ENCODE results near the gene GTF2F1.
"Not testable (repeated sequence)": the region's sequence is repeated elsewhere in the genome, so short reads cannot be mapped to it uniquely, and the experiment has no call there.

The GTF2F1 gene

DNA sequence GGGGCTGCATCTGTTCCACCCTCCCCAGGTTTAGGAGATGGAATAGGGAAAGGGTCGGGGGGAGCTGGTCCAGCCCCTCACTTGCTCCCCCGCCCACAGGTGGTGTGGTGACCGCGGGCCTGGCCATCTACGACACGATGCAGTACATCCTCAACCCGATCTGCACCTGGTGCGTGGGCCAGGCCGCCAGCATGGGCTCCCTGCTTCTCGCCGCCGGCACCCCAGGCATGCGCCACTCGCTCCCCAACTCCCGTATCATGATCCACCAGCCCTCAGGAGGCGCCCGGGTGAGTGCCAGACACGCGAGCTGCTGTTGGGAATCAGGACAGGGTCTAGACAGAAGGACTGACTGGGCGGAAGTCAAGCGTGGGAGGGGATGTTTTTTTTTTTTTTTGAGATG, 28.6 kb downstream of the GTF2F1 start:
- H3K27ac Mint-ChIP-seq, result peak overlapping the region; percentile 67
- peaks cover 11% of the 10 kb centered on the region for H3K4me1 Mint-ChIP-seq (ENCODE audit: low read depth)
- no peaks in the 10 kb centered on the region for H3K27me3 Mint-ChIP-seq (ENCODE audit: low read depth)
- peaks cover 48% of the 10 kb centered on the region for H3K36me3 Mint-ChIP-seq (ENCODE audit: low read depth)
- peak overlapping the region; percentile 29 for H3K4me3 Mint-ChIP-seq
- no peak for DNase-seq (ENCODE audit: low spot score)
- no peaks in the 10 kb centered on the region for H3K9me3 Mint-ChIP-seq

DNA sequence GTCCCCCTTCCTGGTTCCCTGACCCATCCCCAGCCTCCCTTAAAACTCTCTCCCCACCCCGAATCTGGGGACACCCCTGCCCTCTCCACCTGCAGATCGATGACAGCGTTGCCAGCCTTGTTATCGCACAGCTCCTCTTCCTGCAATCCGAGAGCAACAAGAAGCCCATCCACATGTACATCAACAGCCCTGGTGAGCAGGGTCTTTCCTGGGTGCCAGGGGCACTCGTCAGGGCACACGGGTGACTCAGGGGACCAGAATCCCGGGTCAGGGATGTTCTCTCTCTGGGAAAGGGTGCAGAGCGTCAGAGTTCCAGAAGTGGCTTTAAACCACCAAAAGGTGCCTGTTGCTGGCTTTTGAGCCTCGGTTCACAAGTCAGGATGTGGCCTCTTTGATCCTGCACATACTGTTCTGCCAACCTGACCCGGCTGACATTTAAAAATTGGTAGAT, 30.6 kb downstream of the GTF2F1 start:
- Mint-ChIP-seq H3K4me3 (peak overlapping the region; percentile 99), H3K27me3 (ENCODE audit: low read depth) (no peaks in the 10 kb centered on the region)

DNA sequence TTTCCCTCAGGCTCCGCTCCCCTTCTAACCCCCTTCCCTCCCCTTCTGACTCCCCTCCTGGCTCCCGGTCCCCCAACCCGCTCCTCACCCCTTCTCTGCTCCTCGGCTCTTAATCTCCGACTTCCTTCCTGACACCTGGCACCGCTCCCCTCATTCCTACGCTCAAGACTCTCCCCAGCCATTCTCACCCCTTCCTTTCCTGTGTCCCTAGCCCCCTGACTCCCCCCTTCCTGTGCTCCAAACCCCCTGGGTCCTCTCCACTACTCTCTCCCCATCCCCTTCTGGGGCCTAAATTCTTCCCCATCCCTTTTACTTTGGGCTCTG, 31.0 kb downstream of the GTF2F1 start:
- Mint-ChIP-seq H3K36me3 (ENCODE audit: low read depth) (peaks cover 34% of the 10 kb centered on the region), H3K4me1 (ENCODE audit: low read depth) (peaks cover 11% of the 10 kb centered on the region)
- DNase-seq (ENCODE audit: low spot score), result no peak

More for the DNA sequence above, 30.6 kb downstream of the GTF2F1 start:
- H3K4me1 Mint-ChIP-seq (ENCODE audit: low read depth), result peaks cover 11% of the 10 kb centered on the region
- DNase-seq (ENCODE audit: low spot score), result peak; percentile 18
- H3K9me3 Mint-ChIP-seq, result no peaks in the 10 kb centered on the region
- H3K36me3 Mint-ChIP-seq (ENCODE audit: low read depth), result peaks cover 36% of the 10 kb centered on the region
- H3K27ac Mint-ChIP-seq, result peak overlapping the region; percentile 100

DNA sequence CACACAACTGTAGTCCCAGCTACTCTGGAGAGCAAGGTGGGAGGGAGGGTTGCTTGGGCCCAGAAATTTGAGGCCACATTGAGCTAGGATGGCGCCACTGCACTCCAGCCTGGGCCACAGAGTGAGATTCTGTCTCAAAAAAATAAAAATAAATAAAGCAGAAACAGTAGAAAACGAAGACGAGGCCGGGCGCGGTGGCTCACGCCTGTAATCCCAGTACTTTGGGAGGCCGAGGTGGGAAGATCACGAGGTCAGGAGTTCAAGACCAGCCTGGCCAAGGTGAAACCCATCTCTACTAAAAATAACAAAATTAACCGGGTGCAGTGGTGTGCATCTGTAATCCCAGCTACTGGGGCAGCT, 32.1 kb downstream of the GTF2F1 start:
- H3K4me1 Mint-ChIP-seq (ENCODE audit: low read depth), result peaks cover 11% of the 10 kb centered on the region
- DNase-seq (ENCODE audit: low spot score); H3K27me3 Mint-ChIP-seq (ENCODE audit: low read depth); H3K9me3 Mint-ChIP-seq: not testable (repeated sequence)
- peak overlapping the region; percentile 100 for H3K27ac Mint-ChIP-seq
- H3K4me3 Mint-ChIP-seq, result peak overlapping the region; percentile 99
- peaks cover 26% of the 10 kb centered on the region for H3K36me3 Mint-ChIP-seq (ENCODE audit: low read depth)

More for the DNA sequence above, 31.0 kb downstream of the GTF2F1 start:
- Mint-ChIP-seq H3K27ac (peak overlapping the region; percentile 100), H3K27me3 (ENCODE audit: low read depth) (no peaks in the 10 kb centered on the region), H3K4me3 (peak overlapping the region; percentile 99), H3K9me3 (no peaks in the 10 kb centered on the region)

DNA sequence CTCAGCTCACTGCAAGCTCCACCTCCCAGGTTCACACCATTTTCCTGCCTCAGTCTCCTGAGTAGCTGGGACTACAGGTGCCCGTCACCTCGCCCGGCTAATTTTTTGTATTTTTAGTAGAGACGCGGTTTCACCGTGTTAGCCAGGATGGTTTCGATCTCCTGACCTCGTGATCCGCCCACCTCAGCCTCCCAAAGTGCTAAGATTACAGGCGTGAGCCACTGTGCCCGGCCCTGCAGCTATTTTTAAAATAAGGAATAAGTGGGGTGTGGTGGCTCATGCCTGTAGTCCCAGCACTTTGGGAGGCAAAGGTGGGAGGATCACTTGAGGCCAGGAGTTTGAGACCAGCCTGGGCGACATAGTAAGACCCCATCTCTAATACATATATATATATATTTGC, 32.5 kb downstream of the GTF2F1 start:
- H3K4me1 Mint-ChIP-seq (ENCODE audit: low read depth), result peaks cover 11% of the 10 kb centered on the region
- H3K4me3 Mint-ChIP-seq, result peak overlapping the region; percentile 57
- H3K27me3 Mint-ChIP-seq (ENCODE audit: low read depth); H3K27ac Mint-ChIP-seq; DNase-seq (ENCODE audit: low spot score); H3K9me3 Mint-ChIP-seq: not testable (repeated sequence)
- H3K36me3 Mint-ChIP-seq (ENCODE audit: low read depth), result peaks cover 22% of the 10 kb centered on the region

DNA sequence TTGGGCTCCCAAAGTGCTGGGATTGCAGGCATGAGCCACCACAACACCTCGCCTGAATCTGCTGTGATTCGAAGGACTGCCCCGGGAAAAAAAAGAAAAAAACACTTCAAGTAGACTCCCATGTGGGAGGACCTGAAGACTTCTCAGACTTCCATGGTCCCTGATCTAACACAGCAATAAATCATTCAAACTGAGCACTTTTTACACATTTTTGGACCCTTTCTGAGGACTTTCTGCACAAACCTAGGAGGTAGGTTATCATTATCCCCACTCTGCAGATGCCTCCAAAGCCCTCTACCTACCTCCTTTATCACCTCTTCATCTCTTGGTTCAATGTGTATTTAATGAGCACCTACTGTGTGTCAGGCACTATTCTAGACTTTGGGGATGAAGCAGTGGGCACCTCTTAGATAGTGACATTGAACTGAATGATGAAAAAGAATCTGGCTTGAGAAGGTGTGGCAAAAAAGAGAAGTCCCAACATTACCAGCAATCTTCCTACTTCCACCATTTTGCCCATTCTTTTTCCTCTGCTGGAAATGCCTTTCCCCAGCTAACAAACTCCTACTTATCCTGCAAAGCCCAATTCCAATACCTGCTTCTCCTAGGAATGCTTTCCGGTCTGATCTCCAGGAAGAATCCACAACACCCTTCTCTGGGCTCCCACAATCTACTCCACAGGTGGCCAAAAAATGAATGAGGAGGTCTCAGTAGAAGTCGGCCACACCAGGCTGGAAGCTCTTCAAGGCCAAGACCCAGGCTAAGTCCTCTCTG, 33.2 kb downstream of the GTF2F1 start:
- peaks cover 17% of the 10 kb centered on the region for H3K36me3 Mint-ChIP-seq (ENCODE audit: low read depth)
- H3K4me1 Mint-ChIP-seq (ENCODE audit: low read depth), result peaks cover 11% of the 10 kb centered on the region
- DNase-seq (ENCODE audit: low spot score), result no peak
- no peaks in the 10 kb centered on the region for H3K9me3 Mint-ChIP-seq
- H3K27me3 Mint-ChIP-seq (ENCODE audit: low read depth), result no peaks in the 10 kb centered on the region
- H3K4me3 Mint-ChIP-seq, result no peak overlapping the region
- H3K27ac Mint-ChIP-seq, result no peak overlapping the region

DNA sequence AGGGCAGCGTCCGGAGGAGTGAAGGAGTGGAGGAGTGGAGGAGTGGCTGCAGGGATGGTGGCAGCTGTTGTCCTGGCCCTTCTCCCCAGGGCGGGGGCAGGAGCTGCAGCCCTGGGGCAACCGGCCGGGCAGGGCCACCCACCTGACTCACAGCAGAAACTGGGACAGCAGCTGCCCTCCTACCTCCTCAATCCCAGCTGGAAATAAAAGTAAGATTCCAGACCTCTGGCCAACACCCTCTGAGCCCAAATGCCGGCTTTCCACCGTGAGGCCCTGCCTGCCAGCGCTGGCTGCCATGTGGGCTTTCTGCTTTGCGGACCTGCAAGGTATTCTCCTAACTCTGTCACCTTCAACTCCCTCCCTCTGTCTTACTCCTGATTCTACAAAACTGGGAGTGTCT, 35.0 kb downstream of the GTF2F1 start:
- H3K4me1 Mint-ChIP-seq (ENCODE audit: low read depth), result peaks cover 8% of the 10 kb centered on the region
- H3K27me3 Mint-ChIP-seq (ENCODE audit: low read depth), result no peaks in the 10 kb centered on the region
- DNase-seq (ENCODE audit: low spot score), result no peak
- no peaks in the 10 kb centered on the region for H3K9me3 Mint-ChIP-seq
- H3K36me3 Mint-ChIP-seq (ENCODE audit: low read depth), result peaks cover 9% of the 10 kb centered on the region
- H3K4me3 Mint-ChIP-seq, result no peak overlapping the region
- no peak overlapping the region for H3K27ac Mint-ChIP-seq

DNA sequence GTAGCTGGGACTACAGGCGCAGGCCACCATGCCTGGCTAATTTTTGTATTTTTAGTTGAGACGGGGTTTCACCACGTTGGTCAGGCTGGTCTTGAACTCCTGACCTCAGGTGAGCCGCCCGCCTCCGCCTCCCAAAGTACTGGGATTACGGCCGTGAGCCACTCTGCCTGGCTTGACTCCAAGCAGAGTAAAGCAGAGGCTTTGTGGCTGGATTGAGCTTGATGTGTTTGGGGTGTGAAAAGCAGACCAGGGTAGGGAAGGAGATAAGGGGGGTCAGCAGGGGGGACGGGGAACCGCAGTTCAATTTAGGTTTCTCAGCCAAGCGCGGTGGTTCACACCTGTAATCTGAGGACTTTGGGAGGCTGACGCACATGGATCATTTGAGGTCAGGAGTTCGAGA, 35.8 kb downstream of the GTF2F1 start:
- H3K36me3 Mint-ChIP-seq (ENCODE audit: low read depth), result peaks cover 2% of the 10 kb centered on the region
- no peaks in the 10 kb centered on the region for H3K9me3 Mint-ChIP-seq
- peaks cover under 1% of the 10 kb centered on the region for H3K4me1 Mint-ChIP-seq (ENCODE audit: low read depth)
- no peak for DNase-seq (ENCODE audit: low spot score)
- H3K4me3 Mint-ChIP-seq, result no peak overlapping the region
- no peak overlapping the region for H3K27ac Mint-ChIP-seq
- H3K27me3 Mint-ChIP-seq (ENCODE audit: low read depth), result no peaks in the 10 kb centered on the region

DNA sequence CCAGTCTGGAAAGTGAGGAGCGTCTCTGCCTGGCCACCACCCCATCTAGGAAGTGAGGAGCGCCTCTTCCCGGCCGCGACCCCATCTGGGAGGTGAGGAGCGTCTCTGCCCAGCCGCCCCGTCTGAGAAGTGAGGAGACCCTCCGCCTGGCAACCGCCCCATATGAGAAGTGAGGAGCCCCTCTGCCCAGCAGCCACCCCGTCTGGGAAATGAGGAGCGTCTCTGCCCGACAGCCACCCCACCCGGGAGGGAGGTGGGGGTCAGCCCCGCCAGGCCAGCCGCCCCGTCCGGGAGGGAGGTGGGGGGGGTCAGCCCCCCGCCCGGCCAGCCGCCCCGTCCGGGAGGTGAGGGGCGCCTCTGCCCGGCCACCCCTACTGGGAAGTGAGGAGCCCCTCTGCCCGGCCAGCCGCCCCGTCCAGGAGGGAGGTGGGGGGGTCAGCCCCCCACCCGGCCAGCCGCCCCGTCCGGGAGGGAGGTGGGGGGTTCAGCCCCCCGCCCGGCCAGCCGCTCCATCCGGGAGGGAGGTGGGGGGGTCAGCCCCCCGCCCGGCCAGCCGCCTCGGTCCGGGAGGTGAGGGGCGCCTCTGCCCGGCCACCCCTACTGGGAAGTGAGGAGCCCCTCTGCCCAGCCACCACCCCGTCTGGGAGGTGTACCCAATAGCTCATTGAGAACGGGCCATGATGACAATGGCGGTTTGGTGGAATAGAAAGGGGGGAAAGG, 37.5 kb downstream of the GTF2F1 start:
- H3K4me3 Mint-ChIP-seq; H3K27ac Mint-ChIP-seq; H3K27me3 Mint-ChIP-seq (ENCODE audit: low read depth); H3K36me3 Mint-ChIP-seq (ENCODE audit: low read depth); DNase-seq (ENCODE audit: low spot score); H3K9me3 Mint-ChIP-seq; H3K4me1 Mint-ChIP-seq (ENCODE audit: low read depth): not testable (repeated sequence)

DNA sequence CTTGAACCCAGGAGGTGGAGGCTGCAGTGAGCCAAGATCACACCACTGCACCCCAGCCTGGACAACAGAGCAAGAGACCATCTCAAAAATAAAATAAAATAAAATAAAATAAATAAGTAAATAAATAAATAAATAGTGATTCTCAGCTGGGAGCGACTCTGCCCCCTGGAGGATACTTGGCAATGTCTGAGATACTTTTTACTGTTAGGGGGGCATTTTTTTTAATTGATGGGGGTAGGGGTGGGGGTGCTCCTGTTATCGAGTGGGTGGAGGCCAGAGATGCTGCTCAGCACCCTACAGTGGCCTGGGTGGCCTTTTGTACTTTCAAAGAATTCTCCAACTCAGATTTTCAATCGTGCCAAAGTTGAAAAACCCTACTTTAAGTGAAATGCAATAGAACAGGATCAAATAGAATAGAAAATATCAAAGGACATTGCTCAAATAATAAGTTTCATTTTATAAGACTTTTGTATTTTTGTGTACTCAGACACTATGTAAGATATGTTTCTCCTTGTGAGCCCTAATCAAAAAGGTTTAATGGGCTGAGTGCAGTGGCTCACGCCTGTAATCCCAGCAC, 38.8 kb downstream of the GTF2F1 start:
- Mint-ChIP-seq H3K9me3 (no peaks in the 10 kb centered on the region), H3K27ac (no peak overlapping the region), H3K4me3 (no peak overlapping the region), H3K4me1 (ENCODE audit: low read depth) (no peaks in the 10 kb centered on the region), H3K27me3 (ENCODE audit: low read depth) (no peaks in the 10 kb centered on the region), H3K36me3 (ENCODE audit: low read depth) (no peaks in the 10 kb centered on the region)
- no peak for DNase-seq (ENCODE audit: low spot score)

DNA sequence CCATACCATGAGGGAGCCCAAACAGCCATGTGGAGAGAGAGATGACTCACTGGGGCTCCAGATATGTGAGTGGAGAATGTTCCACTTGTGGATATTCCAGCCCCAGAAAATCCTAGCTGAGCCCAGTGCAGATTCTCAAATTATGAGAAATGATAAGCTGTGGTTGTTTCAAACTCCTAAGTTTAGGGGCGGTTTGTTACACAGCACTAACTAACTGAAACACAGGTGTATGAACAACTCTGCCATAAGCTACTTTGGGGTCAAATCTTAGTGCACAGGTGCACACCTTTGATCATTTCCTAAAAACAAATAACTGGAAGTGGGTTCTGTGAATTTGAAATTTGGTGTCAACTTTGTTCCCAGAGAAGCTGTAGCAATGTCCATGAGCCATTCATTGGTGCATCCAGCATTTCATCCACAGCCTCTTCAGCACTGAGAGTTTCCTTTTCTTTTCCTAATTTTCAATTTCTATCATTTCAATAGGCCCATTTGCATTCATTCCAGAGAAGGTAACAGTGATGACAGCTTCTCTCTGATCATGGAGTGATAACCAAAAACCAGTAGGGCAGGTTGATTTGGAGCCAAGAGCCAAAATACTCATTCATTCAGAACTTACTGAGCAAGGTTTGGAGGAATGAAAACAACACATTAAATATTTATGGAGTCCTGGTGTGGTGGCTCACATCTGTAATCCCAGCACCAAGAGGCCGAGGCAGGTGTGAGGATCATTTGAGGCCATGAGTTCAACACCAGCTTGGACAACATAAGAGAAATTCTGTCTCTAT, 40.4 kb downstream of the GTF2F1 start:
- no peaks in the 10 kb centered on the region for H3K4me1 Mint-ChIP-seq (ENCODE audit: low read depth)
- H3K4me3 Mint-ChIP-seq, result no peak overlapping the region
- DNase-seq (ENCODE audit: low spot score), result no peak
- H3K9me3 Mint-ChIP-seq, result no peaks in the 10 kb centered on the region
- no peaks in the 10 kb centered on the region for H3K36me3 Mint-ChIP-seq (ENCODE audit: low read depth)
- H3K27me3 Mint-ChIP-seq (ENCODE audit: low read depth), result no peaks in the 10 kb centered on the region
- no peak overlapping the region for H3K27ac Mint-ChIP-seq

DNA sequence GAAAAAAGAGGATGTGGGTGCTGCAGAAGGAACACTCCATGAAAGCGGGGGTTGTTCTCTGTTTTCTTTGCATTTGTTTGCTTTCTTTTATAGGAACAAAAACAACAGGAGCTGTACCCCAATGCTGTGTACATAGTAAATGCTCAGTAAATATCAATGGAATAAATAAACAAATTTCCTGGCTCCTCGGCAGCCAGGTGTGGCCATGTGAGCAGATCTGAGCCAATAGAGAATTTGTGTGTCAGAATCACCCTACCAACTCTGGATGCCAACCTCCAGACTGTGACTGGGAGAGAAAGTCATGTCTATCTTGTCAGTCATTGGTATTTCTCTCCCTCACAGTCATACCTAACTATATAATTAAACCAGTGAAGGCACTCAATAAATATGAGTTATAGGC, 42.3 kb downstream of the GTF2F1 start:
- H3K27ac Mint-ChIP-seq, result no peak overlapping the region
- no peaks in the 10 kb centered on the region for H3K4me1 Mint-ChIP-seq (ENCODE audit: low read depth)
- H3K27me3 Mint-ChIP-seq (ENCODE audit: low read depth), result no peaks in the 10 kb centered on the region
- H3K36me3 Mint-ChIP-seq (ENCODE audit: low read depth), result no peaks in the 10 kb centered on the region
- H3K4me3 Mint-ChIP-seq, result no peak overlapping the region
- no peaks in the 10 kb centered on the region for H3K9me3 Mint-ChIP-seq
- no peak for DNase-seq (ENCODE audit: low spot score)

DNA sequence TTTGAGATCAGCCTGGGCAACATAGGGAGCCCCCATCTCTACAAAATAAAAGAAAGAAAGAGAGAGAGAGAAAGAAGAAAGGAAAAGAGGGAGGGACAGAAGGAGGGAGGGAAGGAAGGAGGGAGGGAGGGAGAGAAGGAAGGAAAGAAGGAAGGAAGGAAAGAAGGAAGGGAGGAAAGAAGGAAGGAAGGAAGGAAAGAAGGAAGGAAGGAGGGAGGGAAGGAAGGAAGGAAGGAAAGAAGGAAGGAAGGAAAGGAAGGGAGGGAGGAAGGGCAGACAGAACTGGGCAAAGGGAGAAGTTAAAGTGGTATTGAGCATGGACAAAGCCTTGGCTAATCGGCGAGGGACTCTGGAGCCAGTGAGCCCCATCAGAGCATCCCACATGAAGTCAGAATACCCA, 43.7 kb downstream of the GTF2F1 start:
- H3K27ac Mint-ChIP-seq; H3K4me3 Mint-ChIP-seq; H3K36me3 Mint-ChIP-seq (ENCODE audit: low read depth); H3K27me3 Mint-ChIP-seq (ENCODE audit: low read depth); DNase-seq (ENCODE audit: low spot score); H3K9me3 Mint-ChIP-seq; H3K4me1 Mint-ChIP-seq (ENCODE audit: low read depth): not testable (repeated sequence)

DNA sequence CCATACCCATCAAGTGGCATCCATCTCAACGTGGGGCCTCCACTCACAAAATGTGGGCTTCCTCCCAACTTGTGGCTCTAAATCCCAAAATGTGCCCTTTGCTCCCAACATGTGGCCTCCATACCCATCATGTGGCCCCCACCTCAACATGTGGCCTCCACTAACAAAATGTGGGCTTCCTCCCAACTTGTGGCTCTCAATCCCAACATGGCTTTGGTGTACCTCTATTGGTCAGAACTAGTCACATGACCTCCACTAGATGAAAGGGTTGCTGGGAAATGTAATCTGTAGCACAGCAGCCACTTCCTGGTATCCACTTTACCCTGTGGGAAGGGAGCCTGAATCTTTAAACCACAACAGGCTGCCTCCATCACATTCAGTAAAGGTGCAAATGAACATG, 49.5 kb downstream of the GTF2F1 start:
- no peak overlapping the region for H3K4me3 Mint-ChIP-seq
- H3K27ac Mint-ChIP-seq, result no peak overlapping the region
- H3K27me3 Mint-ChIP-seq (ENCODE audit: low read depth), result no peaks in the 10 kb centered on the region
- no peaks in the 10 kb centered on the region for H3K36me3 Mint-ChIP-seq (ENCODE audit: low read depth)
- no peaks in the 10 kb centered on the region for H3K9me3 Mint-ChIP-seq
- no peak for DNase-seq (ENCODE audit: low spot score)
- H3K4me1 Mint-ChIP-seq (ENCODE audit: low read depth), result no peaks in the 10 kb centered on the region
